ENCODE results near the gene AXIN1.

- TF ChIP-seq, protein P1, sequence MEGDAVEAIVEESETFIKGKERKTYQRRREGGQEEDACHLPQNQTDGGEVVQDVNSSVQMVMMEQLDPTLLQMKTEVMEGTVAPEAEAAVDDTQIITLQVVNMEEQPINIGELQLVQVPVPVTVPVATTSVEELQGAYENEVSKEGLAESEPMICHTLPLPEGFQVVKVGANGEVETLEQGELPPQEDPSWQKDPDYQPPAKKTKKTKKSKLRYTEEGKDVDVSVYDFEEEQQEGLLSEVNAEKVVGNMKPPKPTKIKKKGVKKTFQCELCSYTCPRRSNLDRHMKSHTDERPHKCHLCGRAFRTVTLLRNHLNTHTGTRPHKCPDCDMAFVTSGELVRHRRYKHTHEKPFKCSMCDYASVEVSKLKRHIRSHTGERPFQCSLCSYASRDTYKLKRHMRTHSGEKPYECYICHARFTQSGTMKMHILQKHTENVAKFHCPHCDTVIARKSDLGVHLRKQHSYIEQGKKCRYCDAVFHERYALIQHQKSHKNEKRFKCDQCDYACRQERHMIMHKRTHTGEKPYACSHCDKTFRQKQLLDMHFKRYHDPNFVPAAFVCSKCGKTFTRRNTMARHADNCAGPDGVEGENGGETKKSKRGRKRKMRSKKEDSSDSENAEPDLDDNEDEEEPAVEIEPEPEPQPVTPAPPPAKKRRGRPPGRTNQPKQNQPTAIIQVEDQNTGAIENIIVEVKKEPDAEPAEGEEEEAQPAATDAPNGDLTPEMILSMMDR (conservative IDR thresholded peaks at IDR 0.05; ENCODE audit: low read length) = no peak
- no peak for TF ChIP-seq EZH2phosphoT487 (IDR thresholded peaks at IDR 0.05; ENCODE audit: borderline replicate concordance)
Measured at GRCh38 chr16:380762-381011, 28.2 kb upstream of the AXIN1 start.

Data from Loucy (cell line).